Measurements from ENCODE around the gene SYT7.

Gene SYT7

GRCh38 chr11:61609000-61609979 is 28.4 kb upstream of the SYT7 start:
- no peak for FAIRE-seq

GRCh38 chr11:61607920-61608599 is 27.2 kb upstream of the SYT7 start:
- no peak for DNase-seq (ENCODE audit: low spot score)
- no peak for FAIRE-seq

More at GRCh38 chr11:61609000-61609979, 28.4 kb upstream of the SYT7 start:
- DNase-seq (ENCODE audit: low spot score): no peak

- FAIRE-seq: no peak
- no peak for DNase-seq (ENCODE audit: low spot score)
Observed at GRCh38 chr11:61607426-61607825, 26.6 kb upstream of the SYT7 start.

- DNase-seq (ENCODE audit: low spot score): no peak
- no peak for FAIRE-seq
Observed at GRCh38 chr11:61603667-61604066, 22.8 kb upstream of the SYT7 start.

GRCh38 chr11:61602775-61603569 is 22.1 kb upstream of the SYT7 start:
- FAIRE-seq: peak; percentile 69
- peak; percentile 58 for DNase-seq (ENCODE audit: low spot score)

GRCh38 chr11:61601512-61601911 is 20.6 kb upstream of the SYT7 start:
- DNase-seq (ENCODE audit: low spot score): no peak
- FAIRE-seq: no peak

- FAIRE-seq: no peak
Observed at GRCh38 chr11:61599968-61600710, 19.3 kb upstream of the SYT7 start.

GRCh38 chr11:61598886-61599868 is 18.3 kb upstream of the SYT7 start:
- FAIRE-seq: no peak
- DNase-seq (ENCODE audit: low spot score): no peak

More at GRCh38 chr11:61599968-61600710, 19.3 kb upstream of the SYT7 start:
- no peak for DNase-seq (ENCODE audit: low spot score)

- no peak for FAIRE-seq
Observed at GRCh38 chr11:61598374-61598773, 17.5 kb upstream of the SYT7 start.

GRCh38 chr11:61596990-61597389 is 16.1 kb upstream of the SYT7 start:
- DNase-seq (ENCODE audit: low spot score) (no peak), FAIRE-seq (no peak)

More at GRCh38 chr11:61598374-61598773, 17.5 kb upstream of the SYT7 start:
- no peak for DNase-seq (ENCODE audit: low spot score)

GRCh38 chr11:61596542-61596941 is 15.7 kb upstream of the SYT7 start:
- DNase-seq (ENCODE audit: low spot score) (no peak), FAIRE-seq (no peak)

- FAIRE-seq (no peak), DNase-seq (ENCODE audit: low spot score) (no peak)
Observed at GRCh38 chr11:61594907-61595257, 14.0 kb upstream of the SYT7 start.

GRCh38 chr11:61593151-61593550 is 12.3 kb upstream of the SYT7 start:
- FAIRE-seq (no peak), DNase-seq (ENCODE audit: low spot score) (no peak)

GRCh38 chr11:61592176-61592575 is 11.3 kb upstream of the SYT7 start:
- FAIRE-seq (no peak), DNase-seq (ENCODE audit: low spot score) (no peak)

GRCh38 chr11:61589961-61590360 is 9.1 kb upstream of the SYT7 start:
- DNase-seq (ENCODE audit: low spot score) (no peak), FAIRE-seq (no peak)

- no peak for DNase-seq (ENCODE audit: low spot score)
Observed at GRCh38 chr11:61588728-61589191, 7.9 kb upstream of the SYT7 start.

GRCh38 chr11:61587951-61588727 is 7.3 kb upstream of the SYT7 start:
- DNase-seq (ENCODE audit: low spot score) (no peak), FAIRE-seq (no peak)

More at GRCh38 chr11:61588728-61589191, 7.9 kb upstream of the SYT7 start:
- no peak for FAIRE-seq

GRCh38 chr11:61587541-61587941 is 6.7 kb upstream of the SYT7 start:
- no peak for DNase-seq (ENCODE audit: low spot score)

More at GRCh38 chr11:61587541-61587941, 6.7 kb upstream of the SYT7 start:
- FAIRE-seq: no peak
